ENCODE measurements around the gene PTGES2.

DNA sequence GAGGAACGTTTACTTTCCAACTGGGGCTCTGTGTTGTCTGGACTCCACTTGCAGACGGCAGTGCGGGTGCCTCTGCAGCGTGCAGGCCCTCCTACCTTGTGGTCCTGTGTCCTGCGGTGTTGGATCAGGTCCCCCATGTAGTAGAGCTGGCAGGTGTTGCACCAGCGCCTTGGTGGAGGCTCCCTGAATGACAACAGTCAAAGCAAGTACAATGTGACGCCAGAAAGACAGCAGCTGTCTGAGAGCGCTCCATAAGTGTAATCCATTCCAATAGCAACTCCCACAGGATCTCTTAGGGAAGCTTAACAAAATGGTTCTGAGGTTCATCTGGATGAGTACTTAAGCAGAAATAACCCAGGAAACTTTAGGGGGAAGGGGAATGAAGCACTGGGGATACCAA, 42.4 kb upstream of the PTGES2 start:
- TF ChIP-seq GATA2 (IDR thresholded peaks at IDR 0.05; ENCODE audit: low read depth, low read length), result no peak
- no peak for TF ChIP-seq GATA3 (IDR thresholded peaks at IDR 0.05; ENCODE audit: low read depth, low read length)

Measured in SH-SY5Y (cell line).